ENCODE results near the gene ASTN2. TPM values are rescaled to one million over a fixed set of nuclear protein-coding genes. Genes with fewer than 3 reads are reported as not detected.

ASTN2 gene
- total and polyA plus RNA-seq, 2 donors (not counting 3 experiments of a cell fraction or from before 2014, with no cell fraction given) = 1.0 to 1.9 TPM

- Histone ChIP-seq H3K9me1 (replicated peaks; ENCODE audit: control insufficient read depth, extremely low read depth, insufficient read depth, low read length) (no peaks in the 10 kb centered on the region), H3K4me2 (ENCODE audit: insufficient read depth, low read length) (no peak overlapping the region), H3K4me3 (replicated peaks in 1 of 3; ENCODE audit: insufficient read depth in 1 of 3, low read depth in 1 of 3, low read length in 3 of 3) (no peak overlapping the region), H3K9ac (replicated peaks; ENCODE audit: extremely low read depth, insufficient read depth, low read length) (no peak overlapping the region), H3K79me2 (ENCODE audit: control insufficient read depth, insufficient read depth, low read length) (no peaks in the 10 kb centered on the region), H3K9me3 (replicated peaks; ENCODE audit: control insufficient read depth, insufficient read depth, low read length) (no peaks in the 10 kb centered on the region), H3K36me3 (ENCODE audit: control insufficient read depth in 2 of 2, extremely low read depth in 1 of 2, insufficient read depth in 2 of 2, low read length in 2 of 2) (no peaks in the 10 kb centered on the region), H3K27me3 (ENCODE audit: control insufficient read depth in 2 of 2, insufficient read depth in 2 of 2, low read length in 2 of 2) (no peaks in the 10 kb centered on the region), H3K27ac (ENCODE audit: insufficient read depth, low read depth, low read length) (no peak overlapping the region), H4K20me1 (replicated peaks; ENCODE audit: control insufficient read depth, extremely low read depth, insufficient read depth, low read length) (no peaks in the 10 kb centered on the region), H2AFZ (ENCODE audit: low read depth, low read length) (no peak overlapping the region), H3K4me1 (ENCODE audit: control insufficient read depth, extremely low read depth, insufficient read depth, low read length) (no peaks in the 10 kb centered on the region)
- BruUV-seq (replicated peaks) = no TSS peak
- ChIA-PET CTCF (no interaction called here), POLR2A (no interaction called here)
- intact Hi-C loops (cut with micrococcal nuclease) (no loop called here), dilution Hi-C loops (cut with MboI; ENCODE audit: extremely low pct_ligation_motif_present, low sequenced_read_pairs) (no loop called here)
- DNase-seq (ENCODE audit: low read depth, low spot score) (no peak), FAIRE-seq (no peak)
- TF ChIP-seq JUN (IDR thresholded peaks at IDR 0.05; ENCODE audit: borderline replicate concordance, insufficient read depth, insufficient read length, low read depth) (no peak), POLR2A (IDR thresholded peaks at IDR 0.05; ENCODE audit: low read depth, low read length) (no peak), EZH2 (IDR thresholded peaks at IDR 0.05; ENCODE audit: borderline replicate concordance, low read depth, low read length, severe bottlenecking) (no peak), POLR2AphosphoS5 (IDR thresholded peaks at IDR 0.05; ENCODE audit: insufficient read depth, low read depth, low read length) (no peak), MAX (IDR thresholded peaks at IDR 0.05; ENCODE audit: insufficient read depth, insufficient read length) (no peak), MYC (IDR thresholded peaks at IDR 0.05; ENCODE audit: low read depth, low read length) (no peak), CTCF (IDR thresholded peaks at IDR 0.05; ENCODE audit: extremely low read depth in 1 of 2, insufficient read depth in 1 of 2, low read depth in 1 of 2, low read length in 2 of 2) (no peak), GATA2 (IDR thresholded peaks at IDR 0.05; ENCODE audit: insufficient read depth, insufficient read length, low read depth, low read length) (no peak), FOS (IDR thresholded peaks at IDR 0.05; ENCODE audit: borderline replicate concordance, insufficient read depth, low read length) (no peak)
Measured at GRCh38 chr9:117424291-117424690, 9.4 kb upstream of the ASTN2 start.

Data from endothelial cell of umbilical vein (primary cell).